ENCODE measurements around the gene LPIN3. TPM values are rescaled to one million over a fixed set of nuclear protein-coding genes. Genes with fewer than 3 reads are reported as not detected.

The LPIN3 gene
- total and polyA plus RNA-seq, 2 of the 4 experiments (the other 2 are of a cell fraction), result 2.3 to 8.3 TPM

GRCh38 chr20:41330343-41330720, 10.3 kb upstream of the LPIN3 start:
- Histone ChIP-seq H3K4me3 (ENCODE audit: insufficient read depth, low read depth, low read length) (no peak overlapping the region), H3K18ac (ENCODE audit: low read depth, low read length) (peak overlapping the region; percentile 85), H3K14ac (replicated peaks; ENCODE audit: low read depth, low read length) (peak overlapping the region; percentile 97), H3K4ac (ENCODE audit: low read depth, low read length) (peak overlapping the region; percentile 99), H3K23ac (ENCODE audit: low read depth, low read length) (peak overlapping the region; percentile 97), H4K5ac (ENCODE audit: low read depth, low read length) (peak overlapping the region; percentile 94), H3K9me3 (ENCODE audit: control insufficient read depth, insufficient read depth, low read length) (no peaks in the 10 kb centered on the region), H3K27ac (ENCODE audit: insufficient read depth, low read length) (peak overlapping the region; percentile 91), H2AFZ (replicated peaks; ENCODE audit: low read length, poor library complexity) (peak overlapping the region; percentile 84), H2AK9ac (replicated peaks; ENCODE audit: low read depth, low read length, poor library complexity) (peak overlapping the region; percentile 96), H2BK5ac (ENCODE audit: low read depth, low read length, poor library complexity, severe bottlenecking) (peak overlapping the region; percentile 93), H3K4me2 (ENCODE audit: low read depth, low read length) (no peak overlapping the region), H3K27me3 (ENCODE audit: control insufficient read depth, insufficient read depth, low read length) (no peaks in the 10 kb centered on the region), H3K9ac (ENCODE audit: low read depth, low read length) (no peak overlapping the region), H4K91ac (ENCODE audit: insufficient read depth, low read depth, low read length) (peak overlapping the region; percentile 97), H3K4me1 (ENCODE audit: control insufficient read depth, insufficient read depth, low read length) (peaks cover 27% of the 10 kb centered on the region), H3K56ac (ENCODE audit: extremely low read depth, insufficient read depth, low read length) (no peak overlapping the region), H3K79me1 (ENCODE audit: low read depth in 1 of 2, low read length in 2 of 2) (peaks cover 0 to 12% of the 10 kb centered on the region in 2 experiments; a peak in 1 of 4 replicates), H2BK15ac (ENCODE audit: low read depth, low read length) (peak overlapping the region; percentile 95; the same call in 2 of the 3 replicates), H3K36me3 (ENCODE audit: control insufficient read depth, insufficient read depth, low read length) (no peaks in the 10 kb centered on the region), H4K8ac (ENCODE audit: low read depth in 2 of 2, low read length in 2 of 2) (peak overlapping the region; percentile 86 to 98), H3K9me1 (ENCODE audit: insufficient read depth, low read length) (peaks cover 13% of the 10 kb centered on the region), H2BK20ac (ENCODE audit: low read depth, low read length) (peak overlapping the region; percentile 97), H4K20me1 (ENCODE audit: insufficient read depth, low read length) (no peaks in the 10 kb centered on the region), H2BK120ac (ENCODE audit: low read depth, low read length) (peak overlapping the region; percentile 99), H2AK5ac (ENCODE audit: low read depth, low read length) (peak overlapping the region; percentile 92)
- in situ Hi-C loops (cut with MboI; ENCODE audit: low sequenced_read_pairs) (loop anchor here (5.0 kb wide), 1 partner anchor 98 kb away; no protein-coding TSS in a partner anchor), dilution Hi-C loops (cut with HindIII; ENCODE audit: low sequenced_read_pairs, unreplicated experiment) (no loop called here), intact Hi-C loops (cut with micrococcal nuclease) (no loop called here)
- ChIA-PET POLR2A (ENCODE audit: unreplicated experiment) (interaction anchor here (0.7 kb wide), 1 partner anchor 12 kb away, joined by 6 read pairs; no protein-coding TSS in a partner anchor), CTCF (no interaction called here)
- no CpG with 5 or more reads among the region's 5 CpGs for WGBS, 2 experiments (ENCODE audit: extremely low coverage in 2 of 2, insufficient read length in 1 of 2)
- BruUV-seq (replicated peaks), result no TSS peak
- ATAC-seq (ENCODE audit: low read depth) (no peak), DNase-seq (peak; percentile 51)
- TF ChIP-seq MAZ (IDR thresholded peaks at IDR 0.05; ENCODE audit: borderline replicate concordance, low read depth, low read length) (no peak), BHLHE40 (IDR thresholded peaks at IDR 0.05; ENCODE audit: low read depth, low read length) (peak; percentile 57; the same call in 1 of the 2 replicates), RCOR1 (IDR thresholded peaks at IDR 0.05; ENCODE audit: insufficient replicate concordance, low read length) (peak; percentile 54)

Data from IMR-90 (cell line).